GM18499 (cell line): Measurements from ENCODE around the gene OR2L5.

Source experiments
- ATAC-seq: cut with Tn5 transposase; IDR thresholded peaks from one replicate; pipeline ENCODE4 v1.9.1; 2021; ENCODE audit warnings: moderate number of reproducible peaks; ENCODE audit not compliant: insufficient read depth, unreplicated experiment

Gene OR2L5

GRCh38 chr1:248013229-248013710, at the start of gene OR2L5:
TSS of gene OR2L5 (plus strand) at chr1:248013660. CDS start at chr1:248021948, 8,288 bp downstream.
- no peak for ATAC-seq

- ATAC-seq, result no peak
Measured at GRCh38 chr1:247964933-247965332, 48.5 kb upstream of the OR2L5 start, which contains the start of gene OR2AK2. TSS of gene OR2AK2 (plus strand) at chr1:247965233. CDS start at chr1:247965377, 144 bp downstream.

GRCh38 chr1:247966532-247967204, 46.8 kb upstream of the OR2L5 start:
- ATAC-seq, result peak; percentile 79

GRCh38 chr1:247992986-247993385, 20.5 kb upstream of the OR2L5 start:
- ATAC-seq, result no peak

GRCh38 chr1:247998811-247999210, 14.6 kb upstream of the OR2L5 start:
- ATAC-seq, result no peak

- ATAC-seq, result no peak
Measured at GRCh38 chr1:248000169-248000568, 13.3 kb upstream of the OR2L5 start.

- ATAC-seq, result no peak
Measured at GRCh38 chr1:248007778-248008177, 5.7 kb upstream of the OR2L5 start.

GRCh38 chr1:248009681-248010080, 3.8 kb upstream of the OR2L5 start:
- ATAC-seq, result no peak

GRCh38 chr1:248015803-248016202, 2.3 kb downstream of the OR2L5 start:
- ATAC-seq, result no peak

- ATAC-seq, result no peak
Measured at GRCh38 chr1:248029770-248030169, 16.3 kb downstream of the OR2L5 start, which contains the start of gene OR2L2. TSS of gene OR2L2 (plus strand) at chr1:248030070. CDS start at chr1:248038268, 8,198 bp downstream.

- ATAC-seq, result no peak
Measured at GRCh38 chr1:248045209-248045608, 31.7 kb downstream of the OR2L5 start.

- no peak for ATAC-seq
Measured at GRCh38 chr1:248046536-248046935, 33.1 kb downstream of the OR2L5 start, which contains the start of gene OR2L3. TSS of gene OR2L3 (plus strand) at chr1:248046836. CDS start at chr1:248060682, 13,846 bp downstream.

GRCh38 chr1:248047008-248047407, 33.5 kb downstream of the OR2L5 start:
- no peak for ATAC-seq

GRCh38 chr1:248054671-248055070, 41.2 kb downstream of the OR2L5 start:
- ATAC-seq, result no peak

- ATAC-seq, result no peak
Measured at GRCh38 chr1:248055261-248055660, 41.8 kb downstream of the OR2L5 start.

GRCh38 chr1:248065071-248065470, 51.6 kb downstream of the OR2L5 start:
- no peak for ATAC-seq

GRCh38 chr1:248065604-248066003, 52.1 kb downstream of the OR2L5 start:
- no peak for ATAC-seq
